Measurements from ENCODE around the gene YWHAQ.

Gene YWHAQ

DNA sequence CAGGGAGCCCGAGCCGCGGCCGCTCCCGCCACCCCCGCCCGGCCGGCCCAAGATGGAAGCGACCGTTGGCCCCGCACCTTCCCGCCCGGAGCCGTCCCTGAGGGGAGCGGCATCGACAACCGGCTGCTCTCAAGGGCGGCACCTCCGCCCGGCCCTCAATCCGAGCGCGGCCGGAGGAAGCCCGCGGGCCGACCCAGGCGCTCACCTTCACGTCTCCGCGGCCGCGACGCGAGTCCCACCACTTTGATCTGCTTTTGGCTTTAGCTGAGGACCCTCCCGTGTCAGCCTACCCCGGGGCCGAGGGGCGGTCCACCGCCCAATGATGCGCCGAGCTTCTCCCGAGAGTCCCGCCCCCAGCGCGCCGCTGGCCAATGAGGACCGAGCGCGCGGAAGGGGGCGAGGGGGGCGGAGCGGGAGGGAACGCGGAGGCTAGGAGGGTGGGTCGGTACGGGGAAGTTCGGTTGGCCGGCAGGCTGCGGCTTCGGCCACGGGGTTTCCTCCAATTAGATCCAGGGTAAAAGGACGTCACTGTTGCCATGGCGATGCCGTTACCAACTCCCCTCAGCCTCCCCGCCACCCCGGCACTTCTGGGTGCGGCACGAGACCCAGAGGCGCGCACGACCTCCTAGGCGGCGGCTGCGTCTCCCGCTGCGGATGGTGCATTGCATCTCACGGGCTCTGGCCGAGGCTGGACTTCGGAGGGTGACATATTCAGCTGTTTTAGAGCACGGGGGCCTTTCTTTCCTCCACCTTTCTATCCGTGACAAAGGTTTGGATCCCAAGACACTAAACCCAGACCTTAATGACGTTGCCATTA lies at the start of gene YWHAQ:
YWHAQ (minus strand) TSS at position 262 of the 817 bp plus-strand sequence. CDS start 545 bp downstream, outside the sequence.
- DNase-seq (ENCODE audit: low spot score), result peak; percentile 99

DNA sequence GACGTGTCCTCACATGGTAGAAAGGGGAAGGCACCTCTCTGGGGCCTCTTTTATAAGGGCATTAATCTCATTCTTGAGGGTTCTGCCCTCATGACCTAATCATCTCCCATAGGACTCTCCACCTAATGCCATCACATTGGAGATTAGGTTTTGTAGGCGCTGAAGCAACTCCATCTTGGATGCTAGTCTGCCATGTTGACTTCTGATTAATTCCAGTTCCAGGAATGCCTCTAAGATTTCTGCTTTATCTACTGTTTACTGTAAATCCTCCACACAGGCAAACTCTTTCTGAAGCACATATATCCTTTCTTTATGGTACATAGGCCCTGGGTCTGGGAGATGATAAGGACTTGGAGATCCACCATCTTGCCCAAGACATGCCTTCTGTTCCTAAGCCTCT lies 49.3 kb upstream of the YWHAQ start:
- DNase-seq (ENCODE audit: low spot score), result no peak

GRCh38 chr2:9679218-9679617 lies 48.4 kb upstream of the YWHAQ start:
- no peak for DNase-seq (ENCODE audit: low spot score)

GRCh38 chr2:9678544-9678943 lies 47.7 kb upstream of the YWHAQ start:
- DNase-seq (ENCODE audit: low spot score), result no peak

- DNase-seq (ENCODE audit: low spot score), result peak; percentile 11
These were observed 44.9 kb upstream of the YWHAQ start for GRCh38 chr2:9675415-9676351.

DNA sequence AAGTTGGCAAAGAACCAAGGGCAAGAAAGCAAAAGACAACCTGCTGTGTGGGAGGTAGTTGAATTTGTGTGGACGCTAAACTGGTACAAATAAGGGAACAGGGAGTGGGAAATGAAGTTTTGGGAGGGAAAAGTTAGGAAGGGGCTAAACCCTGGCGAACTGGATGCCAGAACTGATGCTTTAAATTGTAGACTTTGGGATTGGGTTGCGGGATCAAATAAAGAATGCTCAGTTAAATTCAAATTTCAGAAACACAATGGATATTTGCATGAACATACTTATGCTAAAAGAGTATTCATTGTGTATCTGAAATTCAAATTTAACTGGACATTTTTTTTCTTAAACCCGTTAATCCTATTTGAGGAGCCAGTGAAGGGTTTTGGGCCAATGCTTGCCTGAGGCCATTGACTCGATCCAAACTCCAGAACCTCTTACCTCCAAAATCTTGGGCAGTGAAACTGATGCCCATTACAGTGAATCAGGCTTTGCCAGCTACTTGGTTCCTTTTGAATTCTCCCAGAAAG lies 44.2 kb upstream of the YWHAQ start:
- DNase-seq (ENCODE audit: low spot score), result no peak

- DNase-seq (ENCODE audit: low spot score), result no peak
These were observed 43.2 kb upstream of the YWHAQ start for GRCh38 chr2:9673914-9674481.

- DNase-seq (ENCODE audit: low spot score), result no peak
These were observed 38.0 kb upstream of the YWHAQ start for GRCh38 chr2:9668687-9669345.

DNA sequence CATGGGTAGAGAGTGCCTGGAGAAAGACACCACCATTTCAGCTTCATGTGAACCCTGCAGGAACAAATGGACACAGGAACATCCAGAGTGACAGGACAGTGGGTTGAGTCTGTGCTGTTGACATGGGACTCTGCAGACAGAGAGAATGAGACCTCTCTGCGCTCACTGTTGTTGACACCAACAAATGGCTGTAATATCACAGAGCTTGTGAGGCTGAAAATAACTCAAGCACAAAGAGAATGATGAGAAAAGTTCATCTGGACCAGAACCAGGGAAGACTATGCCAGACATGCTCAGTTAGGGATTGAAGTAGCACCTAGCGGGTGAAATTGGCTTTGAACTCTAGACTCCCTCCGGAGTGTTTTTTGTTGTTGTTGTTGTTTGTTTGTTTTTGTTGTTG lies 37.0 kb upstream of the YWHAQ start:
- no peak for DNase-seq (ENCODE audit: low spot score)

- no peak for DNase-seq (ENCODE audit: low spot score)
These were observed 35.5 kb upstream of the YWHAQ start for GRCh38 chr2:9666306-9666705.

- DNase-seq (ENCODE audit: low spot score), result no peak
These were observed 35.1 kb upstream of the YWHAQ start for GRCh38 chr2:9665898-9666297.

- no peak for DNase-seq (ENCODE audit: low spot score)
These were observed 33.6 kb upstream of the YWHAQ start for GRCh38 chr2:9664365-9664764.

- DNase-seq (ENCODE audit: low spot score), result peak; percentile 14
These were observed 32.4 kb upstream of the YWHAQ start for GRCh38 chr2:9663008-9663879.

DNA sequence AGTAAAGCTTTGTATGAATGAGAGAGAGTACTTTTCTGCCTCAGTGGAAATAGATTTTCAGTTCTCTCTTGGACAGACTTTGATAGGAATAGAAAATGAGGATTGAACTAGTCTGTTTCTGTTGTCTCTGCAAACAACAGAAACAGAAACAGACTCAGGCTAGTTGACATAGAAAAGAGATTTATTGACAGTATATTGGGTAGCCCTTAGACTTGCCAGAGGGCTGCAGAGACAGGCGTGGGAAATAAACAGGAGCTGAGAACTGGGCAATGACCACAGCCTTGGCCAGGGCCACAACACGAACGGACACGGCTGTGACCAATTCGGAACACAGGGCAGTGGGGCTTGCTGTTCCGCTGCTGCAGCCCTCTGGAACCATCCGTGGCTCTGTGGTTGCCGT lies 30.5 kb upstream of the YWHAQ start:
- DNase-seq (ENCODE audit: low spot score), result no peak

GRCh38 chr2:9660781-9661180 lies 30.0 kb upstream of the YWHAQ start:
- DNase-seq (ENCODE audit: low spot score), result no peak

DNA sequence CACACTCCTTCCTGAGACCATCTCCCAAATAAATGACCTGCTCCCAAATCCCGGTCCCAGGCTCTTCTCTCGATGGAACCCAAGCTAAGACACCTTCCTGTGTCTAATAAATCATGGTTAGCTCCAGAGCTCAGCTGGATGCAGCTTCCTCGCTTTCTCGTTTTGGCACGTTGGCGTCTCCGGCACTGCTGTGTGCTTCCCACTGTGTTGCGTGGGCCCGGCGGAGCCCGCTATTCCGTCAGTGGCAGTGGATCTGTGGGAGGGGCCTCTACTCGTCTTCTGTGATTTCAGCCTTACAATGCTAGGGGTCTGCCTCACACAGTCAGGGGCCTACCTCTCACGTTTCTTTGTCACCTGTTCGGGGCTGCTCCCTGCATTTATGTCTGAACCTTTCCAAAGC lies 29.4 kb upstream of the YWHAQ start:
- no peak for DNase-seq (ENCODE audit: low spot score)

DNA sequence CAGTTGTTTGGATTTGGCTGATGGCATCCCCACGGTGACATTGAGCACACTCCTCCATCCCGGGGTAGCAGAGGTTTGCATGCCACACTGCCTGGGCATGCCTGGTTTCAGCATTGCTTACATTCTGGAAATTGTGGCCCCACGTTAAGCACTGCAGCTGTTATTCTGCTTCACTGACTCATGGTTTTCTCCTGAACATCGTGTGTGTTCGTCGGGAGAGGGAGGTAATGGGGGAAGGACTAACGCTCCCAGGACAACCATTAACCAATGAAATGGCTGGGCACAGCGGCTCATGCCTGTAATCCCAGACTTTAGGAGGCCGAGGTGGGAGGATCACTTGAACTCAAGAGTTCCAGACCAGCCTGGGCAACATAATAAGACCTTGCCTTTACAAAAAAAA lies 28.2 kb upstream of the YWHAQ start:
- no peak for DNase-seq (ENCODE audit: low spot score)

GRCh38 chr2:9657731-9658130 lies 26.9 kb upstream of the YWHAQ start:
- DNase-seq (ENCODE audit: low spot score), result no peak

GRCh38 chr2:9657083-9657482 lies 26.3 kb upstream of the YWHAQ start:
- DNase-seq (ENCODE audit: low spot score), result no peak

DNA sequence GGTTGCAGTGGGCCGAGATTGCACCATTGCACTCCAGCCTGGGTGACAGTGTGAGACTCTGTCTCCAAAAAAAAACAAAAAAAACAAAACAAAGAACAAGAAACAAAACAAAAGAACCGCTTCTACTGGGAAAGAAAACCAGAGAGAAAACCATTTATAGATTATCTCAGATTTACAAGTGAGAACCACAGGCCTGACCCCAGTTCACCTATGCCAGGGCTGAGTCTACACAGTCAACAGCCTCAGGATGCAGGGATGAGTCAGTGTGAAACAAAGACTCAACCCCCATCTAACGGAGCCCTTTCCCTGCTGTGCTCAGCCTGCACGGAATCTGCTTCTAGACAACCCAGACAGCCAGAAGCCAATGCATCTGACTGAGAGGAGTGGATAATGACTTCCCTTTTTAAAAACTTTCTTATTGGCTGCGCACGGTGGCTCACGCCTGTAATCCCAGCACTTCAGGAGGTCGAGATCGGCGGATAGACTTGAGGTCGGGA lies 25.5 kb upstream of the YWHAQ start:
- peak; percentile 80 for DNase-seq (ENCODE audit: low spot score)

All from CD4-positive, alpha-beta T cell treated with Interleukin-2 at 100 ng/mL for 4 hours (primary cell).